OCI-LY3 (cell line): ENCODE data around the gene RIN1.

Source experiments
- CTCF ChIP-seq: fragments of 200-600, 300-600 bp; sonication (generic); IDR thresholded peaks from 2 replicates; pipeline ENCODE4 v1.5.1; 2014; ENCODE audit warnings: antibody characterized with exemption, low read length, low read depth
- EZH2phosphoT487 ChIP-seq: fragments of 200-600 bp; shearing (Covaris generic); IDR thresholded peaks from 2 replicates; pipeline ENCODE4 v1.6.1; 2018; ENCODE audit warnings: antibody characterized with exemption, mixed run types, low read depth

GRCh38 chr11:66331542-66332370 is 4.5 kb downstream of the RIN1 start:
- TF ChIP-seq CTCF = no peak
- TF ChIP-seq EZH2phosphoT487 = no peak
